Uterus (tissue), 2 donors: ENCODE results near the gene TCF4.

ENCODE experiments used
- CTCF ChIP-seq, 4 experiments: fragments of 200-600 bp in 2 of 4; fragments of 450-650 bp in 2 of 4; sonication (generic) in 2 of 4; IDR thresholded peaks; one replicate each; pipeline ENCODE4 v1.5.1; 2016 to 2019; ENCODE audit warnings: antibody characterized with exemption in 4 of 4, mild to moderate bottlenecking in 2 of 4, moderate library complexity in 1 of 4
- POLR2A ChIP-seq, 2 donors: fragments of 450-650 bp; IDR thresholded peaks; one replicate each; pipeline ENCODE4 v1.6.1; 2016; ENCODE audit warnings: antibody characterized with exemption in 2 of 2, mild to moderate bottlenecking in 1 of 2, moderate library complexity in 1 of 2

GRCh38 chr18:55346387-55346786 is 241.6 kb downstream of the TCF4 start:
- TF ChIP-seq CTCF (IDR thresholded peaks at IDR 0.05) (no peak), POLR2A (IDR thresholded peaks at IDR 0.05) (no peak)
